HG02973 (cell line): ENCODE results near the gene TSHZ1.
A peak's percentile ranks its signal among the peaks of the same experiment; 100 is the strongest.

ENCODE experiments used
- ATAC-seq: cut with Tn5 transposase; IDR thresholded peaks from one replicate; pipeline ENCODE4 v1.9.1; 2021; ENCODE audit warnings: moderate library complexity; ENCODE audit not compliant: unreplicated experiment

Gene TSHZ1

DNA sequence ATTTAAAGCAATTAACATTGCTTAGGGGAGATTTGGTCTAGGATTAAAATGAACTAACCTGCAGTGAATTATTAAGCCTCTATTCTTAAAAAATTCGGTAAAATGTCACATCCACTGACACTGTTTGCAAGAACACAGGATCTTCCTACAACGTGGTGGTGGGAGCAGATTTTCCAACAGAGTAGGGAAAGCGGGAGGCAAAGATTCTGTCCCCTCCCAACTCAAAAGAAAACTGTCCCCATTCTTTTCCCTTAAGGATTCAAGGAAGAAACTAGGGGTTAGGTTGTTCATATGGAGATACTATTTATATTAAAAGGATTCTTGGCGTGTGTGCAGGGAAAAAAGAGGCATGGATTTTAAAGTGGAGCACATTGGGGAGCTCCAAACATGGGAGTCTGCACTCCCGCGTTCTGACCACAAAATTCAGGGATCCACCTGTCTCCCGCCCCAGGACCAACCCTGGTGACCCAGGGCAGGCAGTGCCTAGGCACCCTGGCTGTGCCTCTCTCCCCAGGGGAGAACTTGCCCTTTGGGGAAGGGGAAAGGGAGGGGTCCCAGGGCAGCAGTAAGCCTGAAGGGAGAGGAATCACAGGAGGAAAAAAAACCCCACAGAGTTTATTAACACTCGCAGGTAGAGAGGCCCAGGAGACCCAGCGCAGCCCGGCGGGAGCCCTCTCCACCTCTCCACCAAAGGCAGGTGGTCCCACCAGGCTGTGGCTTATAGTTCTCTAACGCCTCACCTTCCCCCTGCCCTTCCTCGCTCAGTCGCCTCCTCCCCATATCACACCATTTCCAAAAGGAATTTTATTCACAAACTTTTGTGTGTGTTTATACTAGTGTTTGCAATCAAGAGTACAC, 3.9 kb upstream of the TSHZ1 start:
- ATAC-seq, result no peak

GRCh38 chr18:75207310-75208154, 3.1 kb upstream of the TSHZ1 start:
- ATAC-seq, result peak; percentile 14

GRCh38 chr18:75208155-75208835, 2.3 kb upstream of the TSHZ1 start:
- ATAC-seq, result peak; percentile 2

DNA sequence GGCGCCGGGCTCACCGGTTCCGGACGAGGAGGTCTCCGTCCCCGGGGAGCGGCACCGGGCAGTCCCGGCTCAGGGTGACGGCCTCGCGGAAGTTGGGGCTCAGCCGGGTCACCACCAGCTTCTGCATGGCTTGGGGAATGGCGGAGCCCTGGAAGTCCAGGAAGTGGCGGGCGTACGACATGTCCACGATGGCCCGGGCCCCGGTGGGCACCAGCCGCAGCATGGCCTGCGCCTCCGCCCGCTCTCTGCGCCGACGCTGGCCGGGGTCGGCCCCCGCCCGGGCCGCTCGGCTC, 1.8 kb upstream of the TSHZ1 start:
- peak; percentile 12 for ATAC-seq

DNA sequence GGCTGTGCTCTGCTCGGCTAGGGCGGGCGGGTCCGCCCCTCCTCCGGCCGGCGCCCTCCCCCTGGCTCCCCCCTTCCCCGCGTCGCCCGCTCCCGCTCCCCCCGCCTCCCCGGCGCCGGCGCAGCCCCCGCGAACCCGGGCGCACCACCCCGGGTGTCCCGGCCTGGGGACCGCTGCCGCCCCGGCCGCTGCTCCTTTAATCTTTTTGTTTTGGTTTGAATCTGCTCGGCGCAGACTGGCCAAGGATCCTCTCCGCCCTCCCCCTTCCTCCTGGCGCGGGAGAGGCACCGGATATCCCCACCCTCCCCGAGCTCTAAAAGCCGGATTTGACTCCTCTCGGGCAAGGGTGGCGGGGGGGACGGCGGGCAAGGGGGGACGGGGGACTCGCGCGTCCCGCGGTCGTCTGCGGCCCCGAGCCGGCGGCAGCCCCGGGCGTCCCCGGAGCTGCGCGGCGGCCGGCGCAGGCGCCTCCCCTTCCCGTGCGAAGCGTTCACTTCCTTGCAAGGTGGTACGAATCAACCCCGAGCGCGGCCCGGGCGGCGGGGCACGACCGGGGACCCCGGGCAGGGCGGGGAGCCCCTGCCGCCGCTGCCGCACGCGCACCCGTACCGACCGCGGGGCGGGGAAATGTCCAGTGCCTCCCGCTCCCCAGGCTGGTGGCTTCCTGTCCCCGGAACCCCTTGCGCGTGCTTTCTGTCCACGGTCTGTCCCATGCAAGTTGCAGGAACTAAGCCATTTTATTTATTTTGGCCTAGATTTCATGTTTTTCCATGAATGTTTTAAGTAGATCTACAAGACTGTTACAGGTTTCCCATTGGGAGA, 1.3 kb upstream of the TSHZ1 start, which contains the start of gene PTGR3:
Gene PTGR3, minus strand, starts transcription at position 11 of the 822 bp plus-strand sequence. CDS start 81 bp downstream, outside the sequence.
- ATAC-seq, result peak; percentile 42

- no peak for ATAC-seq
Measured at GRCh38 chr18:75209951-75210258, 692 bp upstream of the TSHZ1 start.

DNA sequence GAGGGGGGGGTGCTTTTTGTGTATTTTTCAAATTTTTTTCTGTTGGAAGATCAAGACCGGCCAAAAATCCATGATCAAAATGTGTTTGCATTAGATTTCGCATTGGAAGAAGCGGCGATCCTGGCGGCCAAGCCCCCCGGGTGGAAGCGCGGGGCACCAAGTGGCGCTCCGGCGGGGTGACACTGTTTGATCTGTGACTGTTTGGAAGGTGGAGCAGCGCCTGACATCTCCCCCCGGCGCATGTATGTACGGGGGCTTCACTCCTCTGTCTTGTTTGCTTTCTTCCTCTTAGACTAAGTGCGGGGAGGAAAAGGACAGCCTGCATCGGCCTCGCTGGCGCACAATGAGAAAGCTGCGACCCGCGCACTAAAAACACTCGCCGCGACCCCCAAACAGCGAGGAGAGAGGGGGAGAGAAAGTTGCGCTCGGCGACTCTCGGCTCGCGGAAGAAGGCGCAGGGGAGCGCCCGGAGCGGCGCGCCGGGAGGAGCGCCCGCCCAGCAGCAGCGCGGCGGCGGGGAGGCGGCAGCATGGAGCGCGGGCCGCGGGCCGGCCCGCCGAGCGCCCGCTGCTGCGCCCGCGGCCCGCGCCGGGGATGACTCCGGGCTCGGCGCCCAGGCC, 515 bp downstream of the TSHZ1 start:
- ATAC-seq, result no peak

DNA sequence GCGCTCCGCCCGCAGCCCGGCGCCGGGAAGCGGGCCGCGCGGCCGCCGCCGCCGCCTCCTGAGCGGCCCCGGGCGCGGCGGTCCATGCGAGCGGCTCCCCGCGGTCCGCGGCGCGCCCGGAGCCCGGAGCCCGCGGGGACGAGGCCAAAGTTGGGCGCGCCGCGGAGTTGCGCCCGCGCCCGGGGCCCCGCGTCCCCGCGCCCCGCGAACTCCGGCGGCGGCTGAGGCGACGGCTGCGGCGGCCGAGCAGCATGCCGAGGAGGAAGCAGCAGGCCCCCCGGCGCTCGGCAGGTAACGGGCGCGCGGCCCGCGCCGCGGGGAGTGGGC, 992 bp downstream of the TSHZ1 start:
- no peak for ATAC-seq

- ATAC-seq, result no peak
Measured at GRCh38 chr18:75211953-75212750, 1.6 kb downstream of the TSHZ1 start.

- ATAC-seq, result no peak
Measured at GRCh38 chr18:75212751-75213090, 2.1 kb downstream of the TSHZ1 start.

DNA sequence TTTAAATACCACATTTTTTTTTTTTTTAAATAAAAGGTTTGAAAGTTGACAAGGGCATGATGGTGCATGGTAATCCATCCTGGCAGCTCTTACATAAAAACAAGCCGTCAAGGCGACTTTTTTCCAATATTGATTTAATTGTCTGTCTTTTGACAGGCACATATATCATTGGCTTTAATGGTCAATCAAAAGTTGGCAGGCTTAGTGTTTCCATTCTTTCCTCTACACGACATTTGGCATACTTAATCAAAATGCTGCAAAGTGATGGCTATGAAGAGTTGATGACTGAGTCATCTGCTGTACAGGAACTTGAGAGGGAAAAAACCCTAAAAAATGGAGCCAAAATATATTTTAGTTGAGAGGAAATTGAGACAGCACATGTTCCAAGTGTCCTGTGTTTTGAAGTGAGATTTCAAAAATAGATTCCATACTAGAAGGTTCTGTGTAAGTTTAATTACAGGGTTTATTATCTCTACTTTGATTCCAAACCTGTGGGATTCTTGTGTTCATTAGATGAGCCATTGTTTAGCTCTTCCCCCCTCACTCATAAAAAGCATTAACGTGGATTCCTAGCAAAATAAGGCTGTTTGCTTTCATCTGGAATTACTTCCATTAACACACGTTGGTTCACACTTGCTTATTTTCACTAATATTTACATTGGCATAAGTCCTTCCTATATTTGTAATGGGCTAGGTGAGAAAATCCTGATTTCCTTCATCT, 3.2 kb downstream of the TSHZ1 start:
- ATAC-seq, result no peak

DNA sequence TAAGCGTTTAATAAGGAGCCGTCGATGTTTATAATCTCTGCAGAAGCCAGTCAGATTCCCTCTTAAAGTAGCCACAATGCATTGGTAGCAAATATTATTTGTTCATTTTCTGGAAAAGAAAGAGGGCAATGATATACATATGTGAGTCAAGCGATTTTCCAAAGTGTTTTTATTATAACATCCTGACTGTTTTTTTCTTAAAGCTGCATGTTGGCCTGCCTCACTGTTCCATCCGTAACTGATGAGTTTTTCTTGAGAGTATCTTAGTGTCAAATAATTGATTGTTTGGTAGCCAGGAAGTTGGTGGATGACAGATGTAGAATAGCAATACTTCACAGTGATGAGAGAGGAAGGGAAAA, 3.7 kb downstream of the TSHZ1 start:
- ATAC-seq, result no peak

DNA sequence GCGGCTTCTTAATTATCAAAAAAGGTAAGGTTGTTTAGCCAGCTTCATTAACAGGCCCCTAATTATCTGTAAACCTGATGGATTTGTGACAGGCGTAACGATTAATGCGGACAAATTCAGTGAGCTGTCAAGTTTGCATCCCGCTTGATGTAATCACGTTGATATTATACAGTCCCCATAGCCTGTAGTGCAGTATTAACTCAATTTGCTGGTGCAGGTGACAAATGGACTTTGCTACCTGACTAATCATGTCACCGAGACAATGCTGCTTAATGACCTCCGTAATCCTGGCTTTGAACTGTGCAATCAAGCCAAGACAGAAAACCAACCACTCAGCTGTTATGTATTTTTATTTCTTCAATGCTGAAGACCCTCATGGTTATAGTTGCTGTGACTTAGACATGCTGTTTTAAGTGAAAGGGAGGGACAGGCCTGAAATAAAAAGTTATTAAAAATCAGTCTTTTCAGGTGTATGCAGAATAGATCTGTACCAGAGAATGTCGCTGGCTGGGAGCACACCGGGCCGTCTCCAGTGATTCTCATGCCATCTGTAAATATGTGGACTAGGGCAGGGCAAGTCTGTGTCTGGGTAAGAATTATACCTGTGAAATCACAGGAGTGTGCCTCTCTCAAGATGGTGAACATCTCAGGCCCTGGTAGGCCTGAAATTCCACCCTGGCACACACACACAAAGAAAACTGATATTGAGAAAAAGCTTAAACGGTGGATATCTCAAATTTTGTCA, 4.3 kb downstream of the TSHZ1 start:
- ATAC-seq, result no peak

- ATAC-seq, result no peak
Measured at GRCh38 chr18:75215663-75216062, 5.1 kb downstream of the TSHZ1 start.

DNA sequence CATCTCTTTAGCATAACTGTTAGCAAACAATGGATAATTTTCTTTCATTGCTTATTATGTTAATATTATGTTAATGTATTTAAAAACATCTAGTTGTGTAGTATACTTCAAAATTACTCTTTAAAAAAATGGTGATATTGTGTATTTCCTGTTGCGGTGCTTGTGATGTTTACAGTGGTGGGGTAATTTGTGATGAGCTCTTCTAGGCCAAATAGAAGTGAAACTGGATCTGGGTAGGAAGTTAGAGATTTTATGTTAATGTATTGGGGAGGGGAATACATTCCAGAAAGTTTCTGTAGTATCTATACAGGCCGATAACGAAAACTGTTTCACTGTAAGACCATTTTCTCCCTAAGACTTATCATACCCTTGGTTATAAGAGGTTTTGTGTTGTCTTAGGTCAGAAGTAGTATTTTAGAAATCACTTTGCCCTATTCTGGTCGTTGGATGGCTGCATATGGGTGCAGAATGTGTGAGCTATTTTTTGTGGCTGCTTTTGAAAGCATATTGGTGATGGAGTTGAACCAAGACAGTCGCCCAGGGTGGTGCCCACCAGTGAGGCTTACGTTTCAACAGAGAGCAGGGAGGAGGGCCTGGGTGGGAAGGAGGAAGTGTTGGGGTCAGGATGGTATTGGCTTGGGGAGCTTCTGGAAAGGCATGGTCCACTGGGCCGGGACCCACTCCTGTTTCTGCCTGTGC, 5.8 kb downstream of the TSHZ1 start:
- no peak for ATAC-seq

- ATAC-seq, result no peak
Measured at GRCh38 chr18:75216911-75217689, 6.5 kb downstream of the TSHZ1 start.
